Measurements from ENCODE around the gene RPL32.
A peak's percentile ranks its signal among the peaks of the same experiment; 100 is the strongest.
"Not testable (repeated sequence)": the region's sequence is repeated elsewhere in the genome, so short reads cannot be mapped to it uniquely, and the experiment has no call there.

RPL32 gene

DNA sequence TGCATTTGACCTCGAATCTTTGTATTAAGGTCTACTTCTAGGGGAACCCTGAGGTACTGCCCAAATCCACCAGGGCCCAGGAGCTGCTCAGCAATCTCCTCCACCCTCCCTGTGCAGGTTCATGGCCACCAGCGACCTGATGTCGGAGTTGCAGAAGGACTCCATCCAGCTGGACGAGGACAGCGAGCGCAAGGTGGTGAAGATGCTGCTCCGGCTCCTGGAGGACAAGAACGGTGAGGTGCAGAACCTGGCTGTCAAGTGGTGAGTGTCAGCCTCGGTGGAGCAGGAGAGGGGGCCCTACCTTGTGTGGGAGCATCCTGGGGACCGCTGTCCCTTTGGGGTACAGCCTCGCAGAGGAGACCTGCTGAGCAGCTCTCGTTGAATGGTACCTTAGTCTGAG, 38.0 kb downstream of the RPL32 start:
- no peak for DNase-seq

DNA sequence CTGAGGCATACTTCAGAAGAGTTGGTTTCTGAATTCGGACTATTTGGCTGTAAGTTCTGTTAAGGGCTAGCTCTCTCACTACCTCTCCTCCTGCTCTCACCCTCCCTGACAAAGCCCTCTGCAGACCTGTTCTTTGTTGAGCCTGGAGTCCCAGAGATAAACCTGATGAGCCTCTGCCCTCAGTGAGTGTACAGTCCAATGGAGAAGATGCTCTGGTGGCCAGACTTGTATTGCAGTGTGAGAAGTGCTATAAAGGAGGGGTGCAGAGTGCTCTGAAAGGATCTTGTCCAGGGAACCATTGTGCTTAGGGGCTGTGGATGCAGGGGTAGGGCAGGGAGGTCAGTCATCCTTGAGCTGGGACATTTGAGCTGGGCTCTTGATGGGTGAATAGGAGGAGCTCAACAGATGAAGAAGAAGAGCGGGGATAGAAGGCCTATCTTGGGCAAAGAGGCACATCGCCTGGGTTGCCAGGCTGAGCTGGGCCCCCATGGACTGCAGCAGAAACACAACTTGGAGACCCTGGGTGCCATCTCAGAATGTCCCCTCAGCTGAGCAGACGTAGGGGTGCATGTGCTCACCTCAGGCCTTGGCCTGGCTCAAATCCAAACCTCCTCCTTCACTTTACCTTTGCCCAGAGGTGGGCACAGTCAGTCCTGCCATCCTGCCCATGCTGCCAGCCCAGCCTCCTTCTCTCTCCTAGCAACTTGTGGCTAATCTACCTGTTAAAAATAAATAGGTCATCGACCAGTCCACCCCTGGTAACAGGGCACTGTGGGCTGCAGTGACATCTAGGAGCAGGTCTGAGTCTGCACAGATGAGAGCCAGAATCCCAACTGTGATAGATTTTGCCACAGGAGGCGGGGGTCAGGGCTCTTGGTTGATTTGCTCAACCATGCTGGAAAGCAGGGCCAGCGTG, 41.6 kb downstream of the RPL32 start:
- DNase-seq = no peak

DNA sequence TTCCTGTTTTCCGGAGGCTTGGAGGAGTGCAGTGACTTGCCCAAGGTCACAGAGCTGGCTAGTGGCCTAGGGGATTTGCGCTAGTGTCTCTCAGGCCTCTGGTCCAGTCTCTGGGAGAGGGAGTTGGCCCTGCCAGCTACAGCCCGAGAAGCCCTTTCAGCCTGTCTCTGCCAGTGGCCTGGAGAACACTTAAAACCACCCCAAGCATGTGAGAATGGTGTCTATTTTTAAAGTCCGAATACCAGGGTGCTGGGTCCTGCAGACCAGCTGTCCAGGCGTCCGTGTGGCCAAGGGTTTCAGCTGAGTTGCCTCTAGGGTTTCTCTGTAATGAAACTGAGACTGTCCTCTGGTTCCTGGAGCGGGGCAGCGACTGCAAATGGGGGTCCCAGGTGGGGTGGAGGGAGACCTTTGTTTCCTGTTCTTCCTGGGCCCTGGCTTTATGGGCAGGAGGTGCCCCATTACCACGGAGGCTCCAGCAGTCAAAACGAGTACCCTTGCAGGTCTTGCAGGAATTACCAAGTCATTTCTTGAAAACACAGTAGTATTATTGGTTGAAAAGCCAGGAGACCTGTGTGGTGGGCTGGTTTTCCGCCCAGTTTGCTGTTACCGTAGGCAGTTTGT, 42.7 kb downstream of the RPL32 start:
- no peak for DNase-seq

GRCh38 chr3:12797892-12798558, 43.3 kb downstream of the RPL32 start:
- DNase-seq = no peak

DNA sequence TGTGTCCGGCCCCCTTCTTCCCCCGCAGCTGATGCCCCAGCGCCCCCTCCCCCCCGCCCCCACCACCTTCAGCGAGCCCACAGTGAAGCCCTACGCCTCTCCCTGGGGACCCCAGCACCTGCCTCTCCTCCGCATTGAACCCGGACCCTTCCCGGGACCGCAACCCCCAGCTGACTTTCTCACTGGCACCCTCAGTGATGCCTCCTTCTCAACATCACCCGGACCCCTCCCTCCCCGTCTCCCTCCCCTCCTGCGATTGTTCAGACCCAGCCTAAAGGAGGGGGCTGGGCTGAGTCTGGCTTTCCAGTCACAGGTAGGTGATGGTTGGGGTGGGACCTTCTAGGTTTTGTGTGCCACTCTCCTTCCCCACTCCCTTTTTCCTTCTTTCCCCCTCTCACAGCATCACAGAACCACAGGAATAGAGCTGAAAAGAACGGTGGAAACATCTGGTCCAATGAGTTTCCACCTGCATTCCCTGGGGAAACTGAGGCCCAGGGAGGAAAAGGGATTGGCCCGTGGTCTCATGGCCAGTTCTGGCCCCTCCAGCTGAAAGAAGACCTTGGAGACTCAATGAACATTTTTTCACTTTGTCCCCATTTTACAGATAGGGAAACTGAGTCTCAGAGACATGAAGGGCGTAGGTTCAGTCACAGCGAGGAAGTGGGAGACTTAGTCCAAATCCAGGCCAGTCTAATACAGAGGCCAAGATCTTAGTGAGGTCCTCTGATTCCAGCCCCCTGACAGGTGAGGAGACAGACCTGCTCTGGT, 44.1 kb downstream of the RPL32 start:
- DNase-seq = no peak

DNA sequence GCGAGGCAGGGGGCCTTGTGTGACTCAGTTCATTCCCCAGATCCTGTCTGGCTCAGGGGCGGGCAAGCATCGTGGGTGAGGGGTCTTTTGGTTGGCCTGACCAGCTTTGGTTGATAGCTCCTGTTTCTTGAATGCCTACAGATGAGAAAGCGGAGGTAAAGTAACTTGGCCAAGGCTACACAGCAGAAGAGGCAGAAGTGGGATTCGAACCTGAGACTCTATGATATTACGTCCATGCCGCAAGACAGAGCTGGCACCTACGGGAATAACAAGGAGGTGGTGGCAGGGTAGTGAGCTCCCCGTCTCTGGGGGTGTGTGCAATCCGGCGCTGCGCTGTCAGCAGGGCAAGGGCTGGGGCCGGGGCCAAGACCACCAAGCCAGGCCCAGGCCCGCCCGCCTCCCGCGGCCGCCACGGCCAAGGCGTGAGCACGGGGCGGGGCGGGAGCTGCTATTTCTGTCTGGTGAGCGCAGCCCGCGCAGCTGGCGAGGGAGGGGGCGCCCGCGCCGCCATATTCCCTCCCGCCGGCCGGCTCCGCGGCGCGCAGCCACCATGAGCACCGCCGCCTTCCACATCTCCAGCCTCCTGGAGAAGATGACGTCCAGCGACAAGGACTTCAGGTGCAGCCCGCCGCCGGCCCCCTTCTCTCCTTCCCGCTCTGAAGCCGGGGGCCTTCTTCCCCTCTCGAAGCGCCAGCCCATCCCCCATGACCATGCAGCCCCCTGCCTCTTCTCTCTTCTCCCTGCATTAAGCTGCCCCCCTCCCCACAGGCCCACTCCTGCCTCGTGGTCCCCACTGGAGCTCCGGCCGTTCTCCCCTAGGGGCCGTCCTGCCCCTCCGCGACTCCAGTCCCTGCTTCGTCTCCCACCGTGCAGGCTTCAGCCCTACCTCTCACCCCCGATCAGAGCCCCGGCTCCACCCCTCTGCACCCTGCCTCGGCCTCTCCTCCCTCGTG, 44.9 kb downstream of the RPL32 start, which contains the start of gene CAND2:
TSS of gene CAND2 (plus strand) at position 510 of the 953 bp plus-strand sequence. CDS start at position 551, 41 bp downstream.
- DNase-seq = peak; percentile 26

GRCh38 chr3:12793701-12794100, 47.7 kb downstream of the RPL32 start:
- no peak for DNase-seq

DNA sequence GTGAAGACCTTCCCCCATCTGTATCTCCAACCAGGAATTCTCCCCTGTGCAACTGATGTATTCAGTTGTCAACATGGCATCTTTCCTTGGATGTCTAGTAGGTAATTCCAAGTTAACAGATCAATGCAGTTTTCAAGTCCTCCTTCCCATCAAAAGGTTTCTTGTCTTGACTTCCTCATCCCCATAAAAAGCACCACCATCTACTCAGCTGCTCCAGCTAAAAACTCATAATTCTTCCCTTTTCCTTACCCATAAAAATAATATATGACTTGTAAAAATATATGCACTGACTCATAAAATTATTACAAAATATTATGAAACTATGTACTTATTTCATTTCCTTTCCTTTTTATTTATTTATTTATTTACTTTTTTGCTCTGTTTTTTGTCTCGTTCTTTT, 49.9 kb downstream of the RPL32 start:
- no peak for DNase-seq

- not testable (repeated sequence) for DNase-seq
Observed at GRCh38 chr3:12787967-12788690, 53.2 kb downstream of the RPL32 start.

DNA sequence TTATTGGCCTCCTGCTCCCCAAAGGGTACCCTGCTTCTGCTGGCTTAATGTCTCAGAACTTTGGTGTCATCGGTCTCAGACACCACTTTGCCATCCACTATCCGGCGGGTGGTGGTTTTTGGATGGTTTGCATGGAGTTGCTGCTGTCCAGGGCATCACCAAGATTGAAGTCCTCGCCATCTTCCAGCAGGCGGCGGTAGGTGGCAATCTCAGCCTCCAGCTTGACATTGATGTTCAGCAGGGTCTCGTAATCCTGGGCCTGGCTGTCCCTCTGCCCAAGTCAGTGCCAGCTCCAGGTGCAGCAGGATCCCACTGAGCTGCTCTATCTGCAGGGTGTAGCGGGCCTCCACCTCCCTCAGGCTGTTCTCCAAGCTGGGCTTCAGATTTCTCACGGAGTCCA, 54.0 kb downstream of the RPL32 start:
- peak; percentile 63 for DNase-seq

- DNase-seq = no peak
Observed at GRCh38 chr3:12785096-12785495, 56.3 kb downstream of the RPL32 start.

Measured in CD4-positive, alpha-beta T cell treated with Interleukin-10 for 1 hour (primary cell).